K562 (cell line): ENCODE data around the gene CCSER2. TPM values are rescaled to one million over a fixed set of nuclear protein-coding genes. Genes with fewer than 3 reads are reported as not detected.

Source experiments
- ATF4 ChIP-seq: fragments of 450-650 bp; formaldehyde crosslinking; IDR thresholded peaks from 2 replicates; pipeline ENCODE4 v1.4.0; 2022; ENCODE audit warnings: mild to moderate bottlenecking, moderate library complexity
- EGR1 ChIP-seq: fragments of 450-650 bp; conservative IDR thresholded peaks from 2 replicates; pipeline ENCODE4 v1.6.1; 2017; ENCODE audit warnings: mild to moderate bottlenecking
- HIVEP1 ChIP-seq: fragments of 250-450 bp; sonication (Bioruptor Pico); IDR thresholded peaks from 2 replicates; pipeline ENCODE4 v1.4.0; 2020; ENCODE audit warnings: mild to moderate bottlenecking
- HMG20A ChIP-seq: fragments of 450-650 bp; formaldehyde crosslinking; conservative IDR thresholded peaks from 2 replicates; pipeline ENCODE4 v1.4.0; 2020; ENCODE audit warnings: mild to moderate bottlenecking, mixed read lengths
- KLF13 ChIP-seq: fragments of 450-650 bp; IDR thresholded peaks from 2 replicates; pipeline ENCODE4 v1.6.1; 2016; ENCODE audit warnings: missing genetic modification characterization, low read depth, mild to moderate bottlenecking, missing compliant biosample characterization, moderate library complexity, borderline replicate concordance
- MTA2 ChIP-seq: fragments of 450-650 bp; IDR thresholded peaks from 2 replicates; pipeline ENCODE4 v1.6.1; 2016; ENCODE audit warnings: low read depth
- NCOA2 ChIP-seq, 2 experiments: fragments of 450-650 bp; IDR thresholded peaks; 2 replicates each; pipeline ENCODE4 v1.6.1; 2018; ENCODE audit warnings: mild to moderate bottlenecking in 2 of 2, moderate library complexity in 1 of 2; ENCODE audit not compliant: partially characterized antibody in 2 of 2
- REST ChIP-seq, 2 experiments: fragments of 450-650 bp; formaldehyde crosslinking in 1 of 2; IDR thresholded peaks; 2 replicates each; pipeline versions ENCODE4 v1.4.0 to v1.6.1; 2014 to 2020; ENCODE audit warnings: mild to moderate bottlenecking in 2 of 2, borderline replicate concordance in 1 of 2, low read depth in 1 of 2
- XRCC5 ChIP-seq: fragments of 200-400 bp; formaldehyde crosslinking; IDR thresholded peaks from 2 replicates; pipeline ENCODE4 v1.6.1; 2017; ENCODE audit warnings: low read depth, mild to moderate bottlenecking, low read length
- ZFPM2 ChIP-seq: fragments of 250-450 bp; sonication (Bioruptor Pico); IDR thresholded peaks from 2 replicates; pipeline ENCODE4 v1.5.1; 2022; ENCODE audit warnings: mild to moderate bottlenecking
- ZNF57 ChIP-seq: fragments of 450-650 bp; formaldehyde crosslinking; IDR thresholded peaks from 2 replicates; pipeline ENCODE4 v1.4.0; 2020; ENCODE audit warnings: mild to moderate bottlenecking, moderate library complexity
- ZNF699 ChIP-seq: fragments of 250-450 bp; sonication (Bioruptor Pico); IDR thresholded peaks from 2 replicates; pipeline ENCODE4 v1.8.0; 2021; ENCODE audit warnings: mild to moderate bottlenecking, moderate library complexity; ENCODE audit not compliant: insufficient replicate concordance
- polyA plus RNA-seq, 8 experiments: library from polyadenylated mRNA; depleted of rRNA in 4 of 8; stranded (reverse) in 5 of 8; unstranded in 3 of 8; fragments of >200 nt; fragmentation: Nextera tagmentation in 2 of 8; fragmentation: Illumina TruSeq in 1 of 8; extraction: Ambion mirVana in 2 of 8; extraction: Trizol in 1 of 8; gene quantifications; 2 replicates each; pipeline versions ENCODE4 v1.2.1 to v1.2.3, GENCODE V29; 2011 to 2014; ENCODE audit warnings: inconsistent platforms in 1 of 8, missing spikeins in 1 of 8
- total RNA-seq, 7 experiments: library from RNA; depleted of rRNA in 6 of 7; stranded (reverse); fragments of >200 nt in 6 of 7; fragmentation: Illumina TruSeq in 2 of 7; extraction: Trizol in 2 of 7; gene quantifications; 2 replicates each; pipeline versions ENCODE4 v1.2.1 to v1.2.3, GENCODE V29; 2011 to 2021; ENCODE audit warnings: low replicate concordance in 1 of 7
- TF ChIP-seq, protein P1 (sequence below): fragments of 150-350 bp; IDR thresholded peaks from 2 replicates; pipeline ENCODE4 v1.6.1; 2014; ENCODE audit warnings: low read depth, mild to moderate bottlenecking, low read length, borderline replicate concordance
- TF ChIP-seq, protein P2 (sequence below): fragments of 450-650 bp; formaldehyde crosslinking; conservative IDR thresholded peaks from 2 replicates; pipeline ENCODE4 v1.4.0; 2022; ENCODE audit warnings: mild to moderate bottlenecking, missing genetic modification characterization

CCSER2 gene
- total and polyA plus RNA-seq, 9 of the 15 experiments (the other 6 are each of a cell fraction or from before 2014, with no cell fraction given): 2.7 to 15.1 (median 9.7) TPM

DNA sequence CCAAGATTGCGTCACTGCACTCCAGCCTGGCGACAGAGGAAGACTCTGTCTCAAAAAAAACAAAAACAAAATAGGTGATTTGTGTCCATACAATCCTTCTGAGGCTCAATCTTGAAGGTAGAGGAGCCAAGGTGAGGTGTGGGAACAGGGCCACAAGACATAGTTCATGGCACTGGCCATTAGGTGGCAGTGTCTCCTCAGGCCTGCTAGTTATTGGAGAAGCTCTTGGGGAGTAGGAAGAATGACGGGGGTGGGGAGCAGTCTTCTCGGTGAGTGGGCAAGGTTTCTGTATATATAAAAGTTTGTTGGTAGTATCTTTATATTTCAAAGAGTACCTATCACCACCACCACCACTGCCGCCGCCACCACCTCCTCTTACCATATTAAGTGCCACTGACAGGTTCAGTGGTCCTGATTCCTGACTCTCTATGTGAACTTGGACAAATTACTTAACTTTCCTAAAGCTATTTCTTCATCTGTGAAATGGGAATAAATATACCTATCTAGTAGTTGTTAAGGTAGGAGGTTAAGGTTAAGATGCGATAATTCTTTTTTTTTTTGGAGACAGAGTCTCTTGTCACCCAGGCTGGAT, 24.0 kb downstream of the CCSER2 start (continued):
- TF ChIP-seq ZNF57 (CRISPR knock-in tag): no peak
- 0 out of 2 replicates have a peak, but pooled peaks have one; percentile 35 for TF ChIP-seq XRCC5
- TF ChIP-seq NCOA2 (IDR thresholded peaks at IDR 0.05; ENCODE audit: partially characterized antibody in 2 of 2): no peak
- TF ChIP-seq, protein P1, sequence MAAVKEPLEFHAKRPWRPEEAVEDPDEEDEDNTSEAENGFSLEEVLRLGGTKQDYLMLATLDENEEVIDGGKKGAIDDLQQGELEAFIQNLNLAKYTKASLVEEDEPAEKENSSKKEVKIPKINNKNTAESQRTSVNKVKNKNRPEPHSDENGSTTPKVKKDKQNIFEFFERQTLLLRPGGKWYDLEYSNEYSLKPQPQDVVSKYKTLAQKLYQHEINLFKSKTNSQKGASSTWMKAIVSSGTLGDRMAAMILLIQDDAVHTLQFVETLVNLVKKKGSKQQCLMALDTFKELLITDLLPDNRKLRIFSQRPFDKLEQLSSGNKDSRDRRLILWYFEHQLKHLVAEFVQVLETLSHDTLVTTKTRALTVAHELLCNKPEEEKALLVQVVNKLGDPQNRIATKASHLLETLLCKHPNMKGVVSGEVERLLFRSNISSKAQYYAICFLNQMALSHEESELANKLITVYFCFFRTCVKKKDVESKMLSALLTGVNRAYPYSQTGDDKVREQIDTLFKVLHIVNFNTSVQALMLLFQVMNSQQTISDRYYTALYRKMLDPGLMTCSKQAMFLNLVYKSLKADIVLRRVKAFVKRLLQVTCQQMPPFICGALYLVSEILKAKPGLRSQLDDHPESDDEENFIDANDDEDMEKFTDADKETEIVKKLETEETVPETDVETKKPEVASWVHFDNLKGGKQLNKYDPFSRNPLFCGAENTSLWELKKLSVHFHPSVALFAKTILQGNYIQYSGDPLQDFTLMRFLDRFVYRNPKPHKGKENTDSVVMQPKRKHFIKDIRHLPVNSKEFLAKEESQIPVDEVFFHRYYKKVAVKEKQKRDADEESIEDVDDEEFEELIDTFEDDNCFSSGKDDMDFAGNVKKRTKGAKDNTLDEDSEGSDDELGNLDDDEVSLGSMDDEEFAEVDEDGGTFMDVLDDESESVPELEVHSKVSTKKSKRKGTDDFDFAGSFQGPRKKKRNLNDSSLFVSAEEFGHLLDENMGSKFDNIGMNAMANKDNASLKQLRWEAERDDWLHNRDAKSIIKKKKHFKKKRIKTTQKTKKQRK: no peak
- TF ChIP-seq HIVEP1: no peak
- no peak for TF ChIP-seq MTA2
- TF ChIP-seq, protein P2, sequence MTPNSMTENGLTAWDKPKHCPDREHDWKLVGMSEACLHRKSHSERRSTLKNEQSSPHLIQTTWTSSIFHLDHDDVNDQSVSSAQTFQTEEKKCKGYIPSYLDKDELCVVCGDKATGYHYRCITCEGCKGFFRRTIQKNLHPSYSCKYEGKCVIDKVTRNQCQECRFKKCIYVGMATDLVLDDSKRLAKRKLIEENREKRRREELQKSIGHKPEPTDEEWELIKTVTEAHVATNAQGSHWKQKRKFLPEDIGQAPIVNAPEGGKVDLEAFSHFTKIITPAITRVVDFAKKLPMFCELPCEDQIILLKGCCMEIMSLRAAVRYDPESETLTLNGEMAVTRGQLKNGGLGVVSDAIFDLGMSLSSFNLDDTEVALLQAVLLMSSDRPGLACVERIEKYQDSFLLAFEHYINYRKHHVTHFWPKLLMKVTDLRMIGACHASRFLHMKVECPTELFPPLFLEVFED: no peak
- TF ChIP-seq ZNF699: no peak
- no peak for TF ChIP-seq ATF4 (CRISPR knock-in tag)
- TF ChIP-seq REST (IDR thresholded peaks at IDR 0.05; ENCODE audit: borderline replicate concordance): peak; percentile 42; the same call in 1 of the 2 replicates
- no peak for TF ChIP-seq REST (CRISPR knock-in tag; IDR thresholded peaks at IDR 0.05; ENCODE audit: low read depth)
- TF ChIP-seq HMG20A: no peak
- no peak for TF ChIP-seq KLF13
- no peak for TF ChIP-seq ZFPM2 (CRISPR knock-in tag)
- TF ChIP-seq EGR1: peak; percentile 49
